ENCODE results near the gene SRRM2.

- TF ChIP-seq CTBP1 (IDR thresholded peaks at IDR 0.05; ENCODE audit: borderline replicate concordance): no peak
- no peak for TF ChIP-seq FOXA1 (IDR thresholded peaks at IDR 0.05)
- no peak for TF ChIP-seq SUZ12 (IDR thresholded peaks at IDR 0.05)
- no peak for TF ChIP-seq BHLHE40 (IDR thresholded peaks at IDR 0.05; ENCODE audit: borderline replicate concordance)
- TF ChIP-seq ELF4 (IDR thresholded peaks at IDR 0.05): no peak
- TF ChIP-seq TARDBP (IDR thresholded peaks at IDR 0.05): no peak
- TF ChIP-seq SP1 (IDR thresholded peaks at IDR 0.05): no peak
- no peak for TF ChIP-seq ARNT (IDR thresholded peaks at IDR 0.05)
- no peak for TF ChIP-seq LEF1 (IDR thresholded peaks at IDR 0.05; ENCODE audit: borderline replicate concordance)
- no peak for TF ChIP-seq FOXM1 (IDR thresholded peaks at IDR 0.05; ENCODE audit: borderline replicate concordance)
- no peak for TF ChIP-seq HDGF (IDR thresholded peaks at IDR 0.05; ENCODE audit: borderline replicate concordance)
- TF ChIP-seq L3MBTL2 (conservative IDR thresholded peaks at IDR 0.05): no peak
Observed at GRCh38 chr16:2783581-2784357, 31.3 kb downstream of the SRRM2 start.
